Measurements from ENCODE around the gene CLVS2.

DNA sequence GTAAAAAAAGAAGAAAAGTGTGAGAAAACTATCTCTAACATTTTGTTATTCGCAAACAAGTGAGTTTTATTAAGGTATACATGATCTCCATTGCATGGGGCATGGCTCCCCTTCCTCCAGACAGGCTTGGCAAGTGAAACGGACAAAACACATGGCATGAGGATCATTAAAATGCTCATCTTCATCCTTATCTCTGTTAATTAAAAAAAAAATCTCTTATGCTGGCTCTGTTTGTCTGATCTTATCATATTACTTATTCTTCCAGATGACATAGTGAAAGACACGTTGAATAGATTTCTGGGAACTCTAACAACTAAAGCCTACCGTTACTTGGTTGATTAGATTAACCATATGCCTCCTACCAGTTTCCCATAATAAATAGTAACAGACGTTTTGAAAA lies 89.4 kb downstream of the CLVS2 start:
- TF ChIP-seq CTCF (IDR thresholded peaks at IDR 0.05; ENCODE audit: low read length), result no peak
- TF ChIP-seq EZH2 (optimal IDR thresholded peaks at IDR 0.05; ENCODE audit: low read depth, low read length), result no peak

All from MM.1S (cell line).